Vagina (tissue), 2 donors: ENCODE results near the gene ASAP3.

Experiments
- POLR2A ChIP-seq, 2 donors: fragments of 450-650 bp; IDR thresholded peaks; one replicate each; pipeline ENCODE4 v1.6.1; 2017; ENCODE audit warnings: antibody characterized with exemption in 2 of 2, mild to moderate bottlenecking in 2 of 2, moderate library complexity in 2 of 2
- POLR2AphosphoS5 ChIP-seq, 2 donors: sonication (generic); formaldehyde crosslinking; IDR thresholded peaks; one replicate each; pipeline ENCODE4 v1.9.0; 2017; ENCODE audit warnings: antibody characterized with exemption in 2 of 2, mild to moderate bottlenecking in 2 of 2, low read depth in 1 of 2; ENCODE audit not compliant: insufficient read depth in 1 of 2
- TF ChIP-seq, protein P1 (sequence below), 3 experiments: fragments of 450-650 bp in 2 of 3; fragments of 200-600 bp in 1 of 3; sonication (generic) in 1 of 3; IDR thresholded peaks; one replicate each; pipeline ENCODE4 v1.5.1; 2017 to 2019; ENCODE audit warnings: antibody characterized with exemption in 3 of 3, mild to moderate bottlenecking in 2 of 3, moderate library complexity in 2 of 3

GRCh38 chr1:23459338-23459757 is 24.6 kb downstream of the ASAP3 start:
- no peak for TF ChIP-seq POLR2A (IDR thresholded peaks at IDR 0.05)
- TF ChIP-seq, protein P1, sequence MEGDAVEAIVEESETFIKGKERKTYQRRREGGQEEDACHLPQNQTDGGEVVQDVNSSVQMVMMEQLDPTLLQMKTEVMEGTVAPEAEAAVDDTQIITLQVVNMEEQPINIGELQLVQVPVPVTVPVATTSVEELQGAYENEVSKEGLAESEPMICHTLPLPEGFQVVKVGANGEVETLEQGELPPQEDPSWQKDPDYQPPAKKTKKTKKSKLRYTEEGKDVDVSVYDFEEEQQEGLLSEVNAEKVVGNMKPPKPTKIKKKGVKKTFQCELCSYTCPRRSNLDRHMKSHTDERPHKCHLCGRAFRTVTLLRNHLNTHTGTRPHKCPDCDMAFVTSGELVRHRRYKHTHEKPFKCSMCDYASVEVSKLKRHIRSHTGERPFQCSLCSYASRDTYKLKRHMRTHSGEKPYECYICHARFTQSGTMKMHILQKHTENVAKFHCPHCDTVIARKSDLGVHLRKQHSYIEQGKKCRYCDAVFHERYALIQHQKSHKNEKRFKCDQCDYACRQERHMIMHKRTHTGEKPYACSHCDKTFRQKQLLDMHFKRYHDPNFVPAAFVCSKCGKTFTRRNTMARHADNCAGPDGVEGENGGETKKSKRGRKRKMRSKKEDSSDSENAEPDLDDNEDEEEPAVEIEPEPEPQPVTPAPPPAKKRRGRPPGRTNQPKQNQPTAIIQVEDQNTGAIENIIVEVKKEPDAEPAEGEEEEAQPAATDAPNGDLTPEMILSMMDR (IDR thresholded peaks at IDR 0.05) = no peak
- TF ChIP-seq POLR2AphosphoS5 (IDR thresholded peaks at IDR 0.05; ENCODE audit: insufficient read depth in 1 of 2, low read depth in 1 of 2) = no peak
